ENCODE measurements around the gene NAGPA.

GRCh38 chr16:5032748-5033167 lies 977 bp downstream of the NAGPA start:
- TF ChIP-seq POLR2A (IDR thresholded peaks at IDR 0.05; ENCODE audit: low read length) (no peak), GATA1 (IDR thresholded peaks at IDR 0.05; ENCODE audit: low read depth, low read length) (no peak)

Measured in erythroblast (primary cell).